ENCODE measurements around the gene SYCP2L. TPM values are rescaled to one million over a fixed set of nuclear protein-coding genes. Genes with fewer than 3 reads are reported as not detected.
A peak's percentile ranks its signal among the peaks of the same experiment; 100 is the strongest.
"Not testable (repeated sequence)": the region's sequence is repeated elsewhere in the genome, so short reads cannot be mapped to it uniquely, and the experiment has no call there.

The SYCP2L gene
- total RNA-seq, 1 experiment from 2014 or later = 0.06 TPM

DNA sequence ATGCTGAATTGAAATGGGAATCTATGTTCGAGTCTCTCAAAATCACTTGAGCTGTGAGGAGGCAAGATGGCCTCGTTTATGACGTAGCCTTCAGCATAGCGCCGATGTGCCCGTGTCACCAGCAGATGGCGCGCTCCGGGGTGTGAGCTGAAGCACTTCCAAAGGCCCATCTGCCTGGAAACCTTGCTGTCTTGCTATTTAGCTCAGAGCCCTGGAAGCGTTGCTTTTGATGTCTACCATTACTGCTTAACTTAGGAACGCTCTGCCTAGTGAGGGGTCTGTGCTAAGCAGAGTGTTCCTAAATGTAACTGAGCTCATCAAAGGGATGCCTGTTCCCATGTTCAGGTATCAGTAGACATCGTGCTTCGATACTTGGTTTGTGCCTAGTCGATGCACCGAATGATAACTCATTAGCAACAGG is 67.7 kb downstream of the SYCP2L start:
- DNase-seq (ENCODE audit: low read depth) = peak; percentile 68

GRCh38 chr6:10956776-10957175 is 69.9 kb downstream of the SYCP2L start:
- no peak for DNase-seq (ENCODE audit: low read depth)

GRCh38 chr6:10957414-10957886 is 70.6 kb downstream of the SYCP2L start:
- no peak for DNase-seq (ENCODE audit: low read depth)

DNA sequence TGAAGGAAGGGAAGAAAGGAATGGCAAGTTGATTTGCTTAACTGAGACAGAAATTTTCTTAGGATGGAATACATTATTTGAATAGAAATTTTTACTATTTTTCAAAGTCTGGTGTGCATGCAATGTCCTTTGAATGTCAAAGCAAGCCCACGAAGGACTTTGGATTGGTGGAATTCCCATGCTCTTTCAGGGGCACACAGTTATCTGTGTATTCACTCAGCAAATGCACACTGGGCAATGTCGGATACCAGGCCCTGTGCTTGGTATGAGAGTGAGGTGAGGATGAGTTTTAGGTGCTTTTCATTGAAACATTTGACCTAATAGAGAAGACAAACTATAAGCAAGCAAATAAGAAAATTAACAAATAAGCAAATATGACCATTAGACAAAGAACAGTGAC is 73.3 kb downstream of the SYCP2L start:
- no peak for DNase-seq (ENCODE audit: low read depth)

DNA sequence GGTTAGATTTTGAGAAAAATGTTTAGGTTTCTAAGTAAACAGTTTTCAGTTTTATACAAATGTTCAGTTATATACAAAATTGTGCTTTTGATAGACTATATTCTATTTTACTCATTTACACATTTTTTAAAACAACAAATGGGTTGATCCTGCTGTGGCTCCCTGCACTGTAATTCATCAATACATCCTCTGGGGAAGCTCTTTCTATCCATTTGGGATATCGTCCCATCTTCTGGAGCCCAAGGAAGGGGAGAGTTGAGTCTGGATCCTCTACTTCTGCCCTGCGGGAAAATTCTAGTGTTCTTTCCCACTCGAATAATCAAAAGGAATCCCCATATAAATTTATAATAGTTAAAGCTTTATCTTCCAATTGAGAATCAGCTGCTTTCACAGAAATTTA is 75.0 kb downstream of the SYCP2L start:
- DNase-seq (ENCODE audit: low read depth) = no peak

GRCh38 chr6:10962673-10963072 is 75.8 kb downstream of the SYCP2L start:
- peak; percentile 13 for DNase-seq (ENCODE audit: low read depth)

DNA sequence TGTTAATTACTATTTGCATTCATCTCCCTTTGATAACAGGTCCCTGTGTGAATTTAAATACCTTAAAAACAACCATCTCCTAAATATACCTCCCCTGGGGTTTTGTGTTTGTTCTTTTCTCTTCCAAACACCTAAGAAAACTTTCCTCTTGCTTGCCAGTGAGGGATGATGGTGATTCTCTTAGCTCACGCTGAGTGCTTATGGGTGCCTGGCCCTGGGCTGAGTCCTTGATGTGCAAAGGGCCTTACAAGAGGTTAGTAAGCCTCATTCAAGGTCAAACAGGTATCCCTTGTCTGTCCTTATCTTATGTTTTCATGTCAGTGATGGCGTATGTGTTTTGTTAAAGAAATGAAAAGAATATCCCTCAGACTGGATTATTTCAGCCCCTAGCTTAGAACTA is 76.3 kb downstream of the SYCP2L start:
- DNase-seq (ENCODE audit: low read depth) = no peak

- no peak for DNase-seq (ENCODE audit: low read depth)
These were observed 77.8 kb downstream of the SYCP2L start for GRCh38 chr6:10964684-10965083.

GRCh38 chr6:10968776-10969175 is 81.9 kb downstream of the SYCP2L start:
- DNase-seq (ENCODE audit: low read depth) = peak; percentile 2

DNA sequence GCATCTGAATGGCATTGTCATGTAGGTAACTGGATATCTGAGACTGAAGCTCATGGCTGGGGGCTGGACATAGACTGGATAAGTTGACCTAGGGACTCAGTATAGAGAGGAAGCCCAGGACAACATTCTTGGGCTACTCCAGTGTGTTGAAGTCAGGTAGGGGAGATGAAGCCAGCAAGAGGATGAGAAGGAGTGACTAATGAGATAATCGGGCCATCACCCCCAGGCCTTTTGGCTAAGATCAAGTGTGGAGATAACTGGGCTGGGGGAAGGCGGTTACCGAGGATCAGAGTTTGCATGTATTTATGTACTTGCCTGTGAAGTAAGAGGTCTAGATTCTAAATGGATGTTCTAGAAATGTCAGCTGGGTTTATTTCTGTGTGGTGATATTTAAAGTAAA is 83.9 kb downstream of the SYCP2L start:
- DNase-seq (ENCODE audit: low read depth) = no peak

GRCh38 chr6:10972196-10972595 is 85.3 kb downstream of the SYCP2L start:
- no peak for DNase-seq (ENCODE audit: low read depth)

- DNase-seq (ENCODE audit: low read depth) = no peak
These were observed 89.7 kb downstream of the SYCP2L start for GRCh38 chr6:10976571-10976970.

- no peak for DNase-seq (ENCODE audit: low read depth)
These were observed 90.5 kb downstream of the SYCP2L start for GRCh38 chr6:10977231-10977968.

DNA sequence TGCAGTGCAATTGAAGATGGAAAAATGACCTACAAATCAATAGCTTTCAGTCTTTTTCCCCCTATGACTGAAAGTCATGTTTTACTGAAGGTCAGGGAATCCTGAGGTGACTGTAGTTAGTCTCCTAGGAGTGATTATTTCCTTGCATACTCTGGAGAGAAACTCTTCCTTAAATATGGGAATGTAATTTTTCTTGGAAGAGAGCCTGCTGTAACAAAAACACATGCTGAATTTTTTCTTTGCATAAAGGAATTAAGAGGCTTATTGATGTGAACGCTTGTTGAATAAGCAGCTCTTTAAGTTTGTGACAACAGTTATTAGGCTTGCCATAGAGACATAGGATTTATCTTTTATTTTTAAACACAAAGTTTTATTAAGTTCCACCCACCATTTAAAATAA is 92.8 kb downstream of the SYCP2L start:
- no peak for DNase-seq (ENCODE audit: low read depth)

DNA sequence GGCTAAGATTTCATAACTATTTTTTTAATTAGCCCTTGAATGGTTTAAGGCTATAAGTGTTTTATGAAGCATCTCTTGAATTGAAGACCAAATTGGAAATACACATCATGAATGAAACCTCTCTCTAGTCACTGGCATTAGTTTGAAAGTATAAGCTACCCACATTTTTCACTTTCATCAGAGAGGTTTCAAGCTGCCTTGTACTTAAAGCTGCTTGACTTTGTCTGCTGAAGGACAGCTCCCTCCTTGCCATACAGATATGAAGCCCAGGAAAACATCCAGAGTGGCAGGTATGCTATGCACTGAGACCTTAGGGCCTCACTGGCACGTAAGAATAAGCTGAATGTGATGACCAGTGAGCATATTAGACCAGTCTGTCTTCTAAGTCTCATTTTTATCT is 94.6 kb downstream of the SYCP2L start:
- no peak for DNase-seq (ENCODE audit: low read depth)

GRCh38 chr6:10984959-10985358 is 98.1 kb downstream of the SYCP2L start:
- not testable (repeated sequence) for DNase-seq (ENCODE audit: low read depth)

DNA sequence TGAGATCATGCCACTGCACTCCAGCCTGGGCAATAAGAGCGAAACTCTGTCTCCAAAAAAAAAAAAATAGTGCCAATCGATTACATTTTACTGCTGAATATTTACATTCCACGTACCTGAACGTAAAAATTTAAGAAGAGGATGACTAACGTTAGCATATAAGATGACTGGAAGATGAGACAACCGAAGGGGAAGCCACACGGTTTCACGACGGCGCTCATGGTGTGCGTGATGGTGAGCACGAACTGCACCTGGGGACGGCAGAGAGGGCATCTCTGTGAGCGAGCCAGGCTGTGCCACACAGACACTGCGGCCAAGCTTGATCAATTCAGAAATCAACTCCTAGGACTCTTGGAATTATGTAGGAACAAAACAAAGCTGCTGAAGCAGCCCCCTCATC is 102.7 kb downstream of the SYCP2L start:
- DNase-seq (ENCODE audit: low read depth) = no peak

DNA sequence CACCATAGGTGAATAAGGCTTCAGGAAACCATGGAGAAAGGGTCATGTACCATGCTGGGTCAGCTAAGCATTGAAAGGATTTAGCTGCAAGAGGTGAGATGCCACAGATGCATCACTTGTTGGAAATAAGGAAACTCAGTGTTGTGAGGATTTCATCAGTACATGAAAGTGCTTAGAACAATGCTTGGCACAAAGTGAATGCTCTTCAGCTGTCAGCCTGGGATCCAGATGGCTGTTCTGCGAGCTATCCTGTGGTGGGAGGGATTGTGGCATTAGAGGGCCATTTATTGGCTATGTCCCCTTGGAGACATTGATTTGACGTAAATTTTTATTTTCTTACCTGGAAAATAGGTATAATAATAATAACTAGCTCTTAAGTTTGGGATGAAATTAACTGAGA is 104.3 kb downstream of the SYCP2L start:
- no peak for DNase-seq (ENCODE audit: low read depth)

DNA sequence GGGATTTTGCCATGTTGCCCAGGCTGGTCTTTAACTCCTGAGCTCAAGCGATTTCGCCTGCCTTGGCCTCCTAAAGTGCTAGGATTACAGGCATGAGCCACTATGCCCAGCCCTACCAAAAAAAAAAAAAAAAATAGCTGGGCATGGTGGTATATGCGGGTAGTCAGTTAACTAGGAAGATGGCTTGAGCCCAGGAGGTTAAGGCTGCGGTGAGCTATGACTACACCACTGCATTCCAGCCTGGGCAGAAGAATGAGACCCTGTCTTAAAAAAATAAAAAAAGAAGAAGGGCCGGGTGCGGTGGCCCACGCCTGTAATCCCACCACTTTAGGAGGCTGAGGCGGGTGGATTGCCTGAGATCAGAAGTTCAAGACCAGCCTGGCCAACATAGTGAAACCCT is 107.0 kb downstream of the SYCP2L start:
- no peak for DNase-seq (ENCODE audit: low read depth)

GRCh38 chr6:10995114-10995707 is 108.4 kb downstream of the SYCP2L start:
- DNase-seq (ENCODE audit: low read depth) = no peak

DNA sequence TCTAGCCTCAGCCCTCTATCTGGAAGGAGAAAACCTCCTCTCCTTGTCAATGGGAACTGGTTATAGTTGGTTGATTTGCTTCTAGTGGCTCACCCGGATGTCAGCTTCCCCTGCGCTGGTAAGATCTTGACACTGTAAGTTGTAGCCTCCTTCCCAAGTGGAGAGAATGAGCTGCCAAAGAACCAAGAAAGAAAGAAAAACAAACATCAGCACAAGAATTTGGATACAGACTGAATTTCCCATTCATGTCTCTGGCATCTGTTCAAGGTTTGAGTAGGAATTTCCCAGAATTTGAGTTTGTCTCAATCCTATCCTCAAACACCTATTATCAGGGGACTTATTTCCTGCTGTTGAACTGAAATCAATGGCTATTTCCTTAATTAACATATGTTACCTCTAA is 113.1 kb downstream of the SYCP2L start:
- no peak for DNase-seq (ENCODE audit: low read depth)

- DNase-seq (ENCODE audit: low read depth) = no peak
These were observed 115.3 kb downstream of the SYCP2L start for GRCh38 chr6:11002176-11002575.

- not testable (repeated sequence) for DNase-seq (ENCODE audit: low read depth)
These were observed 116.4 kb downstream of the SYCP2L start for GRCh38 chr6:11003297-11003696.
